NK-92 treated with Interleukin-12 subunit alpha and Interleukin-12 subunit beta, amount 100 ng/mL, for 24 hours (cell line): ENCODE data around the gene EXOSC5.
"Not testable (repeated sequence)": the region's sequence is repeated elsewhere in the genome, so short reads cannot be mapped to it uniquely, and the experiment has no call there.

Experiments used
- DNase-seq: peaks from one replicate; lab custom pipeline; 2025; lab: John Stamatoyannopoulos, UW

EXOSC5 gene

GRCh38 chr19:41366089-41366488 lies 31.1 kb downstream of the EXOSC5 start:
- DNase-seq = no peak

DNA sequence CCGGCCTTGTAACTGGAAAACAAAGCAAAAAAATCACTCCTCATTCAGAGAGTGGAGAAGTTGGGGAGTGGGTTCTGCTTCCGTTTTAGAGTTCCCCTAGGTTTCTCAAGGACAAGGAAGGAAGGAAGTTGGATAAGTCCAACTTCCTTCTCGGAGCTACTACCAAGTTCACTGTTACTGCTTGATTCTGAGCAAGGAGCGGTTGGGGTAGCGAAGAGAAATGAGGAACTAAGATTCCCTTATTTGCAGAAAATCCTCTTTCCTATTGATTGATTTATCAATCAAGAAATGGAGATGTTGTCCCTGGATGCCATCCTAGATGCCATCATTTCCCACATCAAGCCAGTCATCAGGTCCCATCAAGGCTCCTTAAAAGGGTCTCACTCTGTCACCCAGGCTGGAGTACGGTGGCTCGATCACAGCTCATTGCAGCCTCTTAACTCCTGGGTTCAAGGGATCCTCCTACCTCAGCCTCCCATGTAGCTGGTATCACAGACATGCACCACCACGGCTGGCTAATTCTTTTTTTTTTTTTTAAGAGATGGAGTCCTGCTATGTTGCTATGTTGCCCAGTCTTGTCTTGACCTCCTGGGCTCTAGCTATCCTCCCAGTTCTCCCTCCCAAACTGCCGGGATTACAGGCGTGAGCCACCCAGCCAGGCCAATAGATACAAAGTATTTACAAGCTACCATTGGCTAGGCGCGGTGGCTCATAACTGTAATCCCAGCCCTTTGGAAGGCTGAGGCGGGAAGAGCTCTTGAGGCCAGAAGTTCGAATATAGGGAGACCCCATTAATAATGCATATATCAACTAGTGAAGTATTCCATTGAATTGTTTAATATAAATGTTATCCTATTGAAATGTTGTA lies 32.4 kb downstream of the EXOSC5 start:
- DNase-seq = no peak

DNA sequence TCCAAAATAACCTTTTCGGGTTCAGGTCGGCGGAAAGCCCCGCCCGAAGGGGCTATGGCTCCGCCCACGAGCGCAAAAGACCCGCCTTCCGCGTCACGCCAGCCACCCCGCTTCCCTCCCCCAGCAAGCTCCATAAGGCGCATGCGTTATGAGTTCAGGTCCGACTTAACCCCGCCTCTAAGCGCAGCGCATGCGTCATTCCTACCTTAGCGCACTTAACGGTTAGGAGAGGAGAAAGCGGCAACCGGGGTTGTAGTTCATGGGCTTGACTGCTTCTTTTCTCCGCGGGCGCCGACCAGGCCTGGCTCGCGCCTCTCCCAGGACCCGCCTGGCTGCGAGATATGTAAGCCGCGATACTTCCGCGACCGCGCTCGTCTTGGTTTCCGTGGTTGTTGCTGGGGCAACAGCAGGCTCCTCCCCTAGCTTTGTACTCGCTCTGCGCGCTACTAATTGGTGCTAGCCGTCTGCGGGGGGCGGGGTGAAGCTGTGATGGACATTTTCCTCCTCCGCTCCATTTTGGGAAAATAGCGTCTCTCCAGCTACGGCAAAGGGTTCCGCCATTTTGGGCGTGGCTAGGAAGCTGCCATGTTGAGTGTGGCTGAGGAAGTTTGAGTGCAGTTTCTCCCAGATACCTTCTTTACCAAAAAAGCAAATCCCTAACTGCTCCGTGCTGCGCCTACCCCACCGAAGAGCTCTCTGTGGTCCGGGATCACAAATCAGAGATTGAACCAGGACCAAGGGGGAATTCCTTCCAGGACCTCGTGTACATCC lies 33.2 kb downstream of the EXOSC5 start, which contains the start of gene B9D2:
Gene B9D2, minus strand, starts transcription at position 397 of the 771 bp plus-strand sequence. CDS start 630 bp downstream, outside the sequence.
- DNase-seq = peak; percentile 97

DNA sequence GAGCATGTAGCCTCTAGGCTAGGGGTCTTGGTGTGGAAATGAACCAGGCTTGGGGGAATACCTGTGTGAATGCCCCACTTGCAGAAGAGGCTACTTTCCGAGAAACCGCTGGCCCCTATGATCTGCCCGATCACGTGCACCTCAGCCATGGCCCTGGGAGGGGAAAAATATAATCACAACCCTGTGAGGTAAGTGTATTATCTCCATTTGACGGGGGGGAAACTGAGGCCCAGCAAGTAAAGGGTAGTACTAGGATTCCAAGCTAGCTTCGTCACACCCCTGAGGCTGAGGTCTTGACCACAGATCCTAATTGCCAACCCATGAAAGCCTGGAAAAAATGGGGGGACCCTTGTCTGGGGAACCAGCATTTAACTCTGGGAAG lies 33.8 kb downstream of the EXOSC5 start:
- DNase-seq = no peak

- DNase-seq = no peak
These were observed 34.9 kb downstream of the EXOSC5 start for GRCh38 chr19:41362143-41362847.

GRCh38 chr19:41359741-41360140 lies 37.4 kb downstream of the EXOSC5 start:
- DNase-seq = no peak

GRCh38 chr19:41357746-41358145 lies 39.4 kb downstream of the EXOSC5 start:
- no peak for DNase-seq

GRCh38 chr19:41356984-41357739 lies 40.0 kb downstream of the EXOSC5 start:
- no peak for DNase-seq

DNA sequence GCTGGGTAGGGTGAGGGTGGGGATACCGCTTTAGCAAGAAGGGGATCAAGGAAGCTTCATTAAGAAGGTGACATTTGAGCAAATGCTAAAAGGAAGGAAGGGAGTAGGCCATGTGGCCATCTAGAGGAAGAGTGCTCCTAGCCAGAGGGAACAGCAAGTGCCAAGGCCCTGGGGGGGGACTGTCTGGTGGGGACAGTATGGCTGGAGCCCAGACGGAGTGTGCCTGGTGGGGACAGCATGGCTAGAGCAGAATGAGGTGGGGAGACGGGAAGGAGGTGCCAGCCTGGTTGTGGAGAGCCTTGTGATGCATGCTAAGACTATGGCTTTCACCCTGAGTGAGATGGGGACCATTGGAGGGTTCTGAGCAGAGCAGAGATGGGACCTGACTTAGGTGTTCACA lies 41.4 kb downstream of the EXOSC5 start:
- no peak for DNase-seq

GRCh38 chr19:41355035-41355434 lies 42.1 kb downstream of the EXOSC5 start:
- DNase-seq = no peak

- DNase-seq = no peak
These were observed 42.7 kb downstream of the EXOSC5 start for GRCh38 chr19:41354343-41354953.

DNA sequence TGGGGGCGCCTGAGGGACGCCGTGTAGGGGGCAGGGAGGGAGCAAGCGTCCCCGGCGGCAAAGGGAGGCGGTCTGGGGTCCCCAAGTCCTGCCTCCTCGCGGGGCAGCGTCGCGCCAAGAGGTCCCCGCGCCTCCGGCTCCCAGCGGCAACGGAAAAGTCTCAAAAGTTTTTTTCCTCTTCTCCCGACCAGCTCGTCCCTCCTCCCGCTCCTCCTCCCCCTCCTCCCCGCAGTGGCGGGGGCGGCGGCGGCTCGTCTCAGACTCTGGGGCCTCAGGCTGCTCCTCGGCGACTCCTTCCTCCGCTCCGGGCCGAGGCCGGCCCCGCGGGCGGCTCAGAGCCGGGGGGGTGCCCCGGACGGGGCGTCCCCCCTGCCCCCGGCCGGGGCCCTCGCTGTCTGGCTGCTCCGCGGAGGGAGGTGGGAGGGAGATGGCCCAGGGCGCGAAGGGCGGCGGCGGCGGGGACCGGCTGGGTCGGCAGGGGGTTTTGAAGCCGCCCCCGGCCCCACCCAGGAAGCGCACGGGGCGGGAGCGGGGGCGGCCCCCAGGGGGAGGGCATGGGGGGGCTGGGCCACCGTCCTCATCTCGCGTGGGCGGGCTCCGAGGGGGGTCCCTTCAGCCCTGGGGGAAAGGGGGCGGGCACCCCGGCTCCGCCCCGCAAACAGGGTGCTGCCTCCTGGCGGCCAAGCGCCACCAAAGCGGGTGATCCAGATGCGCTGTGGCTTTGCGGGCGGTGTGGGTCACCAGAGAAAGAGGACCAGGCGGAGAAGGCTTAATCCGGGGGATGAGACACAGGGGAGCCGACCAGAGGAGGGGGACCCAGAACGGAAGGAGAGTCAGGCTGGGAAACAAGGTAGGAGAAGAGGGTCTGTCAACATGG lies 43.5 kb downstream of the EXOSC5 start, which contains the start of gene TGFB1:
Gene TGFB1, minus strand, starts transcription at position 457 of the 877 bp plus-strand sequence. CDS start 878 bp downstream, outside the sequence.
- peak; percentile 89 for DNase-seq

DNA sequence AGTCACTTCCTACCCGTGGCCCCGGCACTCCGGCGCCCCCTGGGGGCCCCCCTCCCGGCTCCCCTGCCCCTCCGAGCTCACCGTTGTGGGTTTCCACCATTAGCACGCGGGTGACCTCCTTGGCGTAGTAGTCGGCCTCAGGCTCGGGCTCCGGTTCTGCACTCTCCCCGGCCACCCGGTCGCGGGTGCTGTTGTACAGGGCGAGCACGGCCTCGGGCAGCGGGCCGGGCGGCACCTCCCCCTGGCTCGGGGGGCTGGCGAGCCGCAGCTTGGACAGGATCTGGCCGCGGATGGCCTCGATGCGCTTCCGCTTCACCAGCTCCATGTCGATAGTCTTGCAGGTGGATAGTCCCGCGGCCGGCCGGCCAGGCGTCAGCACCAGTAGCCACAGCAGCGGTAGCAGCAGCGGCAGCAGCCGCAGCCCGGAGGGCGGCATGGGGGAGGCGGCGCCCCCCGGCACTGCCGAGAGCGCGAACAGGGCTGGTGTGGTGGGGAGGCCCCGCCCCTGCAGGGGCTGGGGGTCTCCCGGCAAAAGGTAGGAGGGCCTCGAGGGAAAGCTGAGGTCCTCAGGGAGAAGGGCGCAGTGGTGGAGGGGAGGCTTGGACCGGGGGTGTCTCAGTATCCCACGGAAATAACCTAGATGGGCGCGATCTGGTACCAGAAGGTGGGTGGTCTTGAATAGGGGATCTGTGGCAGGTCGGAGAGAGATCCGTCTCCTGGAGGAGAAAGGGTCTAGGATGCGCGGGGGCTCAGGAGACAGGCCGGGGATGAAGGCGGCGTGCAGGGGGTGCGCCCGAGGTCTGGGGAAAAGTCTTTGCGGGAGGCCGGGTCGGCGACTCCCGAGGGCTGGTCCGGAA lies 44.3 kb downstream of the EXOSC5 start:
- peak; percentile 70 for DNase-seq

- DNase-seq = no peak
These were observed 44.9 kb downstream of the EXOSC5 start for GRCh38 chr19:41352279-41352608.

- DNase-seq = peak; percentile 84
These were observed 45.6 kb downstream of the EXOSC5 start for GRCh38 chr19:41351339-41352245.

DNA sequence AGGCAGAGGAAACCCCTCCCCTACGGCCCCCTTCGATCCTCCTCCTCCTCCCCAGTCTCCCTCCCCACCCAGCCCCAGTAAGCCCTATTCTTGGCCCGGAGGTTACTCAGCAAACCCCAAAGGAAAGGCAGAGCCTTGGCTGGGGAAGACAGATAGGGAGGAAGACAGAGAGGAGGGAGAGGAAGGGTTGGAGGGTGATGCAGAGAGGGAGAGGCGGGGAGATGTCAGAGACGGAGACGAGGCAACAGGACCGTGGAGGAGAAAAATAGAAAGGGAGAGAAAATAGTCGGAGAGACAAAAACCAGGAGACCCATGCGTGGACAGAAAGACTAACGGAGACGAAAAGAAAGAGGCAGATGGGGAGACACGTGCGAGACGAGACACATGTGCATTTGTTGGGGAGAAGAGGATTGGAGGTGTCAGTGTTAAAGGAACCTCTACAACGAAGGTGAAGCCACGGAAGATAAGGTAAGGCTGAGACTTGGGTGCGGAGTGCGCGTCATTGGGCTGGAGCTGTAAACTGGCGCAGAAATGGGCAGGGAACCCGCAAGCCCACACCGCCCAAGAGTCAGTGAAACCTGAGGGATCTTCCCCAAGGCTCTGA lies 46.3 kb downstream of the EXOSC5 start:
- no peak for DNase-seq

DNA sequence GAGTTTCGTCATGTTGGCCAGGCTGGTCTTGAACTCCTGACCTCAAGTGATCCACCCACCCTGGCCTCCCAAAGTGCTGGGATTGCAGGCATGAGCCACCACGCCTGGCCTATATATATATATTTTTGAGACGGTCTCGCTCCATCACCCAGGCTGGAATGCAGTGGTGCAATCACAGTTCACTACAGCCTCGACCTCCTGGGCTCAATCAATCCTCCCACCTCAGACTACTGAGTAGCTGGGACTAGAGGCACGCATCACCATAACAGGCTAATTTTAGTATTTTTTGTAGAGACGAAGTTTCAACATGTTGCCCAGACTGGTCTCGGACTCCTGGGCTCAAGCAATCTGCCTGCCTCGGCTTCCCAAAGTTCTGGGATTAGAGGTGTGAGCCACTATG lies 50.2 kb downstream of the EXOSC5 start:
- not testable (repeated sequence) for DNase-seq

DNA sequence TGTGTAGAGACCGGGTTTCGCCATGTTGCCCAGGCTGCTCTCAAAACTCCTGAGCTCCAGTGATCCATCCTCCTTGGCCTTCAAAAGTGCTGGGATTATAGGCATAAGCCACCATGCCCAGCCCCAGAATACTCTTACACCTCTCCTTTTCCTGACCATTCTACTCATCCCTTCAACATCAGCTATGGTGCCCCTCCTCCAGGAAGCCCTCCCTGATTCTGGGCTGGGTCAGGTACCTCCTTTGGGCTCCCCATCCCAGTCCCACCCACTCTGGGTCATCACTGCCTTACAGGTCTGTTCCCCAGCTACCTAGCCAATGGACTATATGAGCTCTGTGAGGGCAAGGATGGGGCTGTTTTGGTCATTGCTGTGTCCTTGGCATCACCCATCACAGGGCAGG lies 53.0 kb downstream of the EXOSC5 start:
- DNase-seq = no peak
